ENCODE data around the gene FAM83C. TPM values are rescaled to one million over a fixed set of nuclear protein-coding genes. Genes with fewer than 3 reads are reported as not detected.

FAM83C gene
- total and polyA plus RNA-seq, 9 of the 15 experiments (the other 6 are each of a cell fraction or from before 2014, with no cell fraction given): not detected

GRCh38 chr20:35246723-35247122 is 45.5 kb downstream of the FAM83C start:
- no peak for DNase-seq (ENCODE audit: extremely low read depth in 1 of 4, low spot score in 3 of 4)
- H3K9ac ChIP-seq (ENCODE audit: insufficient read depth in 1 of 2, low read depth in 2 of 2, low read length in 2 of 2): no peak overlapping the region
- H3K27me3 ChIP-seq (ENCODE audit: control insufficient read depth in 2 of 2, insufficient read depth in 2 of 2, low read length in 2 of 2): peaks cover 14 to 39% of the 10 kb centered on the region in 2 experiments; a peak in 4 of 5 replicates
- in situ Hi-C loops (cut with MboI) (loop anchor here (10.0 kb wide), 1 partner anchor 392 kb away; no protein-coding TSS in a partner anchor), intact Hi-C loops (cut with micrococcal nuclease) (no loop called here)
- no peak overlapping the region for H3K4me3 ChIP-seq
- WGBS (ENCODE audit: insufficient coverage, low coverage, missing lambda C conversion rate): 11% methylated on average over 12 of the region's 12 CpGs
- no peak overlapping the region for H2AFZ ChIP-seq (ENCODE audit: low read depth, low read length)
- H3K9me1 ChIP-seq (ENCODE audit: control insufficient read depth, insufficient read depth, low read length): no peaks in the 10 kb centered on the region
- no peak for FAIRE-seq
- CTCF ChIA-PET (ENCODE audit: low intra/inter-chr PET ratio): no interaction called here
- no peak; the same call in 2 of the 3 replicates for ATAC-seq
- H3K4me2 ChIP-seq (ENCODE audit: insufficient read depth, low read length): no peak overlapping the region
- H3K36me3 ChIP-seq (ENCODE audit: control insufficient read depth, insufficient read depth, low read length): no peaks in the 10 kb centered on the region
- POLR2A ChIA-PET: interaction anchor here (0.7 kb wide), 1 partner anchor 38 kb away, joined by 3 read pairs; the partner anchor contains the start of gene EIF6
- H4K20me1 ChIP-seq (replicated peaks; ENCODE audit: control insufficient read depth, insufficient read depth, low read length): peaks cover 3% of the 10 kb centered on the region; the same call in 1 of the 2 replicates
- H3K4me1 ChIP-seq (replicated peaks in 1 of 2; ENCODE audit: control insufficient read depth in 2 of 2, insufficient read depth in 2 of 2, low read length in 2 of 2): peaks cover 0 to 2% of the 10 kb centered on the region in 2 experiments; a peak in 2 of 5 replicates
- BruUV-seq (replicated peaks): no TSS peak
- H3K27ac ChIP-seq (ENCODE audit: extremely low read depth, low read depth, low read length): no peak overlapping the region
- H3K79me2 ChIP-seq (ENCODE audit: control insufficient read depth, insufficient read depth, low read length): no peaks in the 10 kb centered on the region
- no peaks in the 10 kb centered on the region for H3K9me3 ChIP-seq (replicated peaks; ENCODE audit: control insufficient read depth, insufficient read depth, low read depth, low read length)
- TF ChIP-seq ZNF174 (CRISPR knock-in tag; IDR thresholded peaks at IDR 0.05): no peak
- no peak for TF ChIP-seq FOXM1 (IDR thresholded peaks at IDR 0.05; ENCODE audit: low read depth)
- no peak for TF ChIP-seq FOXM1 (CRISPR knock-in tag; IDR thresholded peaks at IDR 0.05; ENCODE audit: low read depth)
- TF ChIP-seq ZNF277 (CRISPR knock-in tag; IDR thresholded peaks at IDR 0.05; ENCODE audit: borderline replicate concordance): no peak
- TF ChIP-seq PRMT5 (CRISPR knock-in tag; IDR thresholded peaks at IDR 0.05): no peak
- no peak for TF ChIP-seq GABPA (tag; conservative IDR thresholded peaks at IDR 0.05; ENCODE audit: low read depth)
- TF ChIP-seq CHD1 (IDR thresholded peaks at IDR 0.05; ENCODE audit: low read length): no peak
- no peak for TF ChIP-seq ZNF197 (CRISPR knock-in tag; IDR thresholded peaks at IDR 0.05; ENCODE audit: low read depth)
- TF ChIP-seq EHMT2 (IDR thresholded peaks at IDR 0.05): no peak
- no peak for TF ChIP-seq EGR1 (conservative IDR thresholded peaks at IDR 0.05)
- no peak for TF ChIP-seq ZNF263 (CRISPR knock-in tag; IDR thresholded peaks at IDR 0.05; ENCODE audit: borderline replicate concordance)
- TF ChIP-seq WHSC1 (IDR thresholded peaks at IDR 0.05; ENCODE audit: low read length): no peak
- no peak for TF ChIP-seq COPS2 (conservative IDR thresholded peaks at IDR 0.05)
- no peak for TF ChIP-seq RREB1 (CRISPR knock-in tag; IDR thresholded peaks at IDR 0.05)
- no peak for TF ChIP-seq CHCHD3 (CRISPR knock-in tag; IDR thresholded peaks at IDR 0.05)
- TF ChIP-seq RB1 (IDR thresholded peaks at IDR 0.05; ENCODE audit: low read depth): no peak
